COLO668 (cell line): ENCODE data around the gene MFSD12.

ENCODE experiments used
- DNase-seq: peaks from one replicate; lab custom pipeline; 2025; ENCODE audit not compliant: unreplicated experiment; lab: John Stamatoyannopoulos, UW

The MFSD12 gene

GRCh38 chr19:3526507-3527237 lies 30.7 kb downstream of the MFSD12 start:
- DNase-seq, result no peak

GRCh38 chr19:3524904-3525451 lies 32.4 kb downstream of the MFSD12 start:
- no peak for DNase-seq

GRCh38 chr19:3524078-3524842 lies 33.1 kb downstream of the MFSD12 start:
- DNase-seq, result no peak

- no peak for DNase-seq
Measured at GRCh38 chr19:3523361-3524077, 33.9 kb downstream of the MFSD12 start.

- no peak for DNase-seq
Measured at GRCh38 chr19:3522421-3523360, 34.7 kb downstream of the MFSD12 start.

GRCh38 chr19:3521104-3521445 lies 36.3 kb downstream of the MFSD12 start:
- no peak for DNase-seq

GRCh38 chr19:3520166-3521103 lies 37.0 kb downstream of the MFSD12 start:
- DNase-seq, result peak; percentile 93

- DNase-seq, result no peak
Measured at GRCh38 chr19:3519126-3519525, 38.3 kb downstream of the MFSD12 start.

- DNase-seq, result no peak
Measured at GRCh38 chr19:3518659-3519058, 38.7 kb downstream of the MFSD12 start.

- no peak for DNase-seq
Measured at GRCh38 chr19:3518255-3518654, 39.1 kb downstream of the MFSD12 start.

GRCh38 chr19:3517638-3518037 lies 39.7 kb downstream of the MFSD12 start:
- no peak for DNase-seq

GRCh38 chr19:3516675-3517207 lies 40.6 kb downstream of the MFSD12 start:
- DNase-seq, result peak; percentile 96

GRCh38 chr19:3515891-3516422 lies 41.4 kb downstream of the MFSD12 start:
- DNase-seq, result peak; percentile 30

- no peak for DNase-seq
Measured at GRCh38 chr19:3514930-3515329, 42.5 kb downstream of the MFSD12 start.

- DNase-seq, result no peak
Measured at GRCh38 chr19:3513229-3514140, 43.9 kb downstream of the MFSD12 start.

- DNase-seq, result no peak
Measured at GRCh38 chr19:3512562-3513228, 44.7 kb downstream of the MFSD12 start.

- DNase-seq, result no peak
Measured at GRCh38 chr19:3511506-3512251, 45.7 kb downstream of the MFSD12 start.
